HG03064 (cell line): Measurements from ENCODE around the gene ENAH.

Experiments used
- ATAC-seq: cut with Tn5 transposase; IDR thresholded peaks from one replicate; pipeline ENCODE4 v1.9.1; 2021; ENCODE audit warnings: low read depth; ENCODE audit not compliant: unreplicated experiment

Gene ENAH

DNA sequence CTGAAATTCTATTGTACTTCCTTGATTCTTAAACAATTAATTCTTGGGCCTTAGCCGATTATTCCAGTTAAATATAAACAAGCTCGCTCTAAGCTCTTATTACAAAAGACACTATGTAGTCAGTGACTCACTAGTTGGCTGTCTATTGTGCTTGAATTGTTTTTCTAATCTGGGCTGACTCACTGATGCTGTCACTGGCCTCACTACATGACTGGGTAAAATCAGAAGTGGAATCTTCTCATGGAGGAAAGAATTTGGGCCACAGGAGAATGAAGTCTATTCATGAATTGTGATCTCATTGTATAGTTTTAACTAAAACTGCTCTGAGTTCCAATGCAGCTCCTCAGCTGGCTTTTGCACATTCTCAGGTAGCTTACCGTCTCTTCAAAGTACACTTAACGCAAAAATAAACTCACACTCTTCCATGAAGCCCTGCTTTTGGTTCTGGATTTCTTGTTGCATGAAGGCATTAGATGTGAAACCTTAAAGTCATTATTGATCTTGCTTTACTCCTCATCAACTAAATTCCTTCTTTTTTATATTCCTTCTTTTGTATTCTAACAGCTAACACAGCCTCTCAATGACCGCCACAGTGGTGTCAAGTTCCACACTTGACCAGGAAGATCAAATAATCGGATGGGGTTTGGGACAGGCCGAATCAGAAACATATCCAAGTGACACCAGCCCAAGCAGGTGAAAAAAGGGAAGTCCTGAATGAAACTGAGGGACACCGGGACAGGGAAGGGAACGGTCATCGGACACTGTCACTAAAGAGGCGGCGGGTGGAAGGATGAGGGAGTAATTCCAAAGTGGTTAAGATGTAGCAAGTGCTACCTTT is 144.2 kb downstream of the ENAH start:
- no peak for ATAC-seq

GRCh38 chr1:225506727-225507126 is 146.2 kb downstream of the ENAH start:
- no peak for ATAC-seq

DNA sequence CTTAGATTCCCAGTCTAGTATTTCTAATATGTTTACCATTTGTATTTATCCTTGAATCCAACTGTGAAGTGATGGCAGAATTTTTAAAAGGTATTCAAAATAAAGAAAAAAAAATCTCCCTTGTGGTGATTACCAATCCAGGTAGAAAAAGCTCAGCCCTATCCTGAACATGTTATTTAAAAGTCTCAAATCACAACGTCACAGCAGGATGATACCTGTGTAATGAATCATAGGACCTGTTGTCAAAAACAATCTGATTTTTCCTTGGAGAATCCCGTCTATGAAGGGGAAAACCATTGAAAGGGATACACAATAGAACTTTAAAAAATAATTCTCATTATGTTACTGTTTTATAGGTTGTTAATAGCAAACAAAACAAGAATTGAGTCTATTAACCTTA is 148.1 kb downstream of the ENAH start:
- no peak for ATAC-seq

GRCh38 chr1:225500624-225501192 is 152.2 kb downstream of the ENAH start:
- ATAC-seq: no peak

DNA sequence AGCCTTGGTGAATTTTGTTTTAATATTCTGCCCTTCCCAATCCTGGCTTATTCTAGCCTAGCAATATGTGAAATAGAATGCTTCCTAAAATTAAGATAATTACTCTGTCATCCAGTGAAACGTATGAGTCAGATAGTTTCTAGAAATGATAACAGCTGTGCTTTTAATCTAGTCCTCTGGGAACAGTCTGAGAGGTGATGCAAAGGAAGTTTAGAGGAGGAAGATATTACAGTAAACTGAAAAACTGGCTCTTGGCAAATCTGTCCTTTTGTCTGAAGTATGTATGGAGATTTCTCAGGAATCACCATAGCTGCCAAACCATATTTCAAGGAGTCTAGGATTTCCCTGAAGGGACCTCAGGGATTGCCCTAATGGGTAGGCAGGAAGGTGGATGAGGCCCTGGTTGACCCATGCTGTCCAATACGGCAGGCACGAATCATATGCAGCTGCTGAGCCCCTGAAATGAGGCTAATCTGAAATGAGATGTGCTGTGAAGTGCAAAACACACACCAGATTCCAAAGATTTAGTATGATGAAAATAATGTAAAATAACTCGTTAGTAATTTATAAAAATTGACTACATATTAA is 154.3 kb downstream of the ENAH start:
- no peak for ATAC-seq

DNA sequence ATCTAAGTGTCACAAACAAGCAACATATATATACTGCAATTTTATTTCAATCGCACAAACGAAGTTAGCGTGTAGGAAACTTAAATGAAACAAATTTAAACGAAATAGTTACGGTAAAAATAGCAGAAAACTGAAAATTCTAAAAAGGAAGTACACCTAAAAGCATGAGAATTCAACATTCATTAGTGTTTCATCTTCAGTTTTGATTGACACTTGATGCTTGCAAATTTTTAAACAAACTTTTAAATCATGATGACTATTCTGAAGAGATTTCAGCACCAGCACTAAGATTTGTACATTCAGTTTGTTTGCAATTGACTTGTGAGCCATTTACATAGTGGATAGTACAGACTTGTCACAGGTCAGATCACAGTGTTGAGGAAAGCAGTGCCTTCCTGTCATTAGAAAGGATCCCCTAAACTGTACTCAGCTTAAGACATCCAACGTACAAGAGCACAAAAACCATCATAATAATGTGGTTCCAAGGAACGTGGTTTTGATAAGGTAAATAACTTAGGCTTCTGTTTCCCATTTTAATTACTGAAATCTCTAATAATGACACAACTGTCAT is 158.0 kb downstream of the ENAH start:
- ATAC-seq: no peak

GRCh38 chr1:225493591-225494246 is 159.2 kb downstream of the ENAH start:
- ATAC-seq: no peak

DNA sequence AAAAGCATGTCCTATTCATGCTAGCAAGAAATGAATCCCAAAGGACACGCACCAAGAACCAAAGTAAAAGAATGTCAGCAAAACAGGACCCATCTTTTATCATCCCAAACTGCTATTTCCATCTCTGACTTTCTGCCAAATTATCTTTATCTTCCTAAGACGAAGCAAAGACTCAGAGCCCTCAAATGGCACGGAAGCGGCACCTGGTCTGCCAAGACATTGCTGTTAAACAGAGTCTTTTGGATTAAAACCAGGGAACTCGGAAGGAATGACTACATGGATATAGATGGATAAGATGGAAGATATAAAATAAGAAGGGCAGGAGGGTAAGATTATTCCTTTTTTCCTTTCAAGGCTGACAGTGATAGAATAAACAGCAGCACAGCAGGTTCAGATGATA is 164.2 kb downstream of the ENAH start:
- ATAC-seq: no peak

DNA sequence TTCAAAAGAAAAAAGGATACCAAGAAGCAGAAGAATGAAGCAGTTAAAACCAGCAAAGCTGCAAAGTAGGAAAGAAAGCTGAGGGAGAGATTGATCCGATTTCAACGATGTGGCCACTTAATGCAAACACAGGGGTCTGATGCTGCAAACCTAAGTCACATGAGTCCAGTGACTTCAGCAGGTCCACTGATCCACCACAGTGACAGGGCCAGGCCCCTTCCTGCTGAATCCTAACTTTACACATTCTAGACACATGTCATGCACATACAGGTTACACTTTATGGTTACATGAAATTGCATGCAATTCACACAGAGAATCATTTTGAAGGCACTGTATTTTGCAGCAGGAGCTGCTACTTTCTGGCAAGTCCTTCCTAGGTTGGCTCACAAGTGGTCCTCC is 166.1 kb downstream of the ENAH start:
- ATAC-seq: no peak

- ATAC-seq: no peak
Observed at GRCh38 chr1:225485991-225486530, 166.9 kb downstream of the ENAH start.

GRCh38 chr1:225485226-225485625 is 167.7 kb downstream of the ENAH start:
- ATAC-seq: no peak

DNA sequence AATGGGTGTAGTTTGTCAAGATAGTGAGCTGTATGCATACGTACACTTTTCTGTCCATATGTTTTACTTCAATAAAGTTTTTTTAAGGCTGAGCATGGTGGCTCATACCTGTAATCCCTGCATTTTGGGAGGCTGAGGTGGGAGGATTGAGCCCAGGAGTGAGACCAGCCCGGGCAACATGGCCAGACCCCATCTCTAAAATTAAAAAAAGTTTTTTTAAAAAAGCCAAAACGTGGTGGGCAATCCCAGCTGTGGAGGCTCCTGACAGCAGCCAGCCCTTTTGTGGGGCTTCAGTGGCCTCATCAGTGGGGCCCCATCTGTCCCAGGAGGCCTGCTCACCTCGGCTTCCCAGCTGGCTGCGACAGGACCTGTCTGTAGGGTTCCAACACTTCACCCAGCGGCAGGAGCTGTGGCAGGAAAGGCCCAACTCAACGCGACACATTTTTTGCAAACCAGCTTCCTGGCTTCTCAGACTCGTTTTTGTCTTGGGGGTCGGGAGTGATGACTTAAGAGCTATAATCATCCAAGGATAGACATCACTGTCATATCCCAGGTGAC is 168.2 kb downstream of the ENAH start:
- ATAC-seq: no peak

DNA sequence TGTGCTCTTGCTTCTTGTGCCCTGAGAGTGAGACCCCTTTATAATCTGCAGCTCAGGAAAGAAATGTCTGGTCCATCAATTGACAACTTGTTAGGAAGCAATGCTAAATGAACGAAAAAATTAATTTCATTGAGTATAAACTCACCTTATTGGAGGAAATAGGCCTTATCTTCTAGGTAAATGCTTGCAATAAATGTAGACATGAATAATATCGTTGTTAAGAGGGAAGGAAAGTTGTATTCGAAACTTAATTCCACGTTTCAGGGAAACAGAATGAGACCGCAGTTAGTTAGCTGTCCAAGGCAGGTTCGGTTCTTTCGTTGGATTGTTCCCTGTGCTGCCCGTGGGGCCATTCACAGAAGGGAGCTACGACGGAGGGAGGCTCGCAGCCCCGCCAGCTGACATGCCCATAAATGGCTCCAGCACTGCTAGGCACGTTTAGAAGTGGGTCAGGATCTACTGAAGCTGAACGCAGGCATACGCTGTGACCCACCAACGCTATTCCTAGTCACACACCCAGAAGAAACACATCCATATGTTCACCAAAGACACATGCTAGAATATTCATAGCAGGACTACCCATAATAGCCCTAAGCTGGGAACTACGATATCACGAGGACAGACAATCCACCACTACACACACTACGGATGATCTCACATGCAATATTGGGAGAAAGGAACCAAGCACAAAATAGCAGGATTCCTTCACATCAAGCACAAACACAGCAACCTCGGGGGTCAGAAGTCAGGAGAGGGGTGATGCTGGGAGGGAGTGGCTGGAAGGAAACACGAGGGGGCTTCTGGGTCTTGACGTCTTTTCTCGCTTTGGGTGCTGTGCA is 168.9 kb downstream of the ENAH start:
- no peak for ATAC-seq

- no peak for ATAC-seq
Observed at GRCh38 chr1:225482421-225482950, 170.4 kb downstream of the ENAH start.

- no peak for ATAC-seq
Observed at GRCh38 chr1:225481738-225482137, 171.2 kb downstream of the ENAH start.

DNA sequence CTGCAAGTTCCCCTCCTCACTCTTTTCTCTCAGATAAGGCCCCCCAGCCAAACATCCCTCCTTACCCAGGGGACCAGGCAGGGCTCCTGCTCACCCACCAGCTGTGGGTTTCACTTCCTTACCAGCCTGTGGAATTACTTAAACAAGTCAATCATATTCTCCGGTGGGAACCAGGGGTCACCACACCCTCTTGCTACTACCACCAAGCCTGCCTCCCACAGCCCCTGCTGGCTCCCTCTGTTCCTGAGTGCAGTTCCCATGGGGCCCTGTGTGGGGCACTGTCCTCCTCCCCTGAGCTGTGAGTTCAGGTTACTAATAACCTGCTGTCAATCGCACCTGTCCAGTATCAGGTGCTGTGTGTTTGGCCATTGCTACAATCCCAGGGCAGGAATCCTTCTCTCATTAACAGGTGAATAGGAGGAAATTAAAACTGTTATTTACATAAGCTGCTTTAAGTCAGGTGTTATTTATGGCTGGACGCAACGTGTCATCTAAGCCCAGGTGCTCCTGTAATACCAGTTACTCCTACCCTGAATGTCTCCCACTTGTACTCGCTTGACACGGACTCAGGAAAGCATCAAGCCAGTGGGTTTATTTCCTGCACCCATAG is 172.0 kb downstream of the ENAH start:
- peak; percentile 61 for ATAC-seq

- ATAC-seq: no peak
Observed at GRCh38 chr1:225479996-225480720, 172.8 kb downstream of the ENAH start.

GRCh38 chr1:225479341-225479740 is 173.6 kb downstream of the ENAH start:
- no peak for ATAC-seq
